ENCODE data around the gene B3GALT5.

DNA sequence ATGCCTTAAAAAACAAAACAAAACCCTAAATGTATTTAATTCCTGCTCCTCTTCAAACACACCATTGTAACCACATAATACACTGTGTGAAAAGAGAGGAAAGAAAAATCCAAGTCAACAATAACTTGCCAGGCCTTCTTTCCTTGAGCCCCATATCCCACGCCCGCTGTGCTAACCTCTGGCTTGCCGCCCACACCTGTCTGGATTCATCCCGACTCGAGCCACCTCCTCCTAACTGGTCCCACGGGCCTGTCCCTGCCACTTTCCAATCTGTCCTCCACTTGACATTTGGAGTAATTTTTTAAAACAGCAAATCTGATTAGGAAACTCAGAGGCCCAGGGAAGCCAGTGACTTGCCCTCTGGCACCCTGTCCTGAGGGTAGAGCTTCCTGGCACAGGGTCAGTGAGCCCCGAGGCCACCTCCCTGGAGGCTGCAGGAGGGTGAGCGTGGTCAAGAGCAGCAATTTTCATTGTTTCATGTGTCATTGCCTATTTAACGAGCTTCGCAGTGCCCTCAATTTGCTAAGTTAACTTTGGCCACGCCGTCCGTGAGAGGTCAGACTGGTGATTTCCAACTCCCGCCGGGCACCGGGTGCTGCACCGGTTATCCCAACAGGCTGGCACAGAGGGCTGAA, 54.1 kb downstream of the B3GALT5 start:
- TF ChIP-seq EZH2phosphoT487 (IDR thresholded peaks at IDR 0.05; ENCODE audit: low read depth, severe bottlenecking, unreplicated experiment) = no peak
- no peak for TF ChIP-seq CTCF (IDR thresholded peaks at IDR 0.05; ENCODE audit: poor library complexity)
